GM18526 (cell line): ENCODE measurements around the gene KMT2C.

Source experiments
- POLR2A ChIP-seq: IDR thresholded peaks from 3 replicates; pipeline ENCODE4 v1.6.1; 2011; ENCODE audit not compliant: insufficient read length; ENCODE audit errors: extremely low read depth

The KMT2C gene

DNA sequence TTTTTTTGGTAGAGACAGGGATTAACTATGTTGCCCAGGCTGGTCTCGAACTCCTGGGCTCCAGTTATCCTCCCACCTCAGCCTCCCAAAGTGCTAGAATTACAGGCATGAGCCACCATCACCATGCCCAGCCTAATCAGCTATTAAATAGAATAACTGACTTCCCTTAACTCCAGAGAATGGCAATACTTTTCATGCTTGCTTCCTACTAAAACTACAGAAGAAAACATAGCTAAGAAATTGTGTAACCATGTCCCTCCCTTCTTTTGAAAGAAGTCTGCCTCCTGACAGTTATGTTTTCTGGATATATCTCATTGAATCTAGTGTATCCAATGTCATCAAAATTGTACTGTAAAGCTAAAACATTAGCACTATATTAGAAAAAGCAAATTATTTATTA lies 95.6 kb downstream of the KMT2C start:
- no peak for TF ChIP-seq POLR2A

DNA sequence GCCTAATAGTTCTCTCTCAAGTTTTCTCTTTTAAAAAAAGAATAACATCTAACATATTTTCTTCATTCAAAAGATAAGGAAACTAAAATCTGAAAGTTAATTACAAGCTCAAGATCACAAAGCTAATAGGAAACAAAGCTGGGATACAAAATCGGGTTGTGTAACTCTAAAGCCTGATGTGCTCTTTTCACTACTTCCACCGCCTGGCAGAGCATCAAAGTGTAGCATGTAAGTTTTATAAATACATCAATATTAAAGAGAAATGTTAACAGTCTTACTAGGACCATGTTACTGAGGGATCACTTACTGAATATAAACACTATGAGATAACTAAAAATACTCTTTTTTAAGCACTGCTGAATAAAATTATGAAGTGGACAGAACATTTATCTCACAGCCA lies 97.2 kb downstream of the KMT2C start:
- no peak for TF ChIP-seq POLR2A

DNA sequence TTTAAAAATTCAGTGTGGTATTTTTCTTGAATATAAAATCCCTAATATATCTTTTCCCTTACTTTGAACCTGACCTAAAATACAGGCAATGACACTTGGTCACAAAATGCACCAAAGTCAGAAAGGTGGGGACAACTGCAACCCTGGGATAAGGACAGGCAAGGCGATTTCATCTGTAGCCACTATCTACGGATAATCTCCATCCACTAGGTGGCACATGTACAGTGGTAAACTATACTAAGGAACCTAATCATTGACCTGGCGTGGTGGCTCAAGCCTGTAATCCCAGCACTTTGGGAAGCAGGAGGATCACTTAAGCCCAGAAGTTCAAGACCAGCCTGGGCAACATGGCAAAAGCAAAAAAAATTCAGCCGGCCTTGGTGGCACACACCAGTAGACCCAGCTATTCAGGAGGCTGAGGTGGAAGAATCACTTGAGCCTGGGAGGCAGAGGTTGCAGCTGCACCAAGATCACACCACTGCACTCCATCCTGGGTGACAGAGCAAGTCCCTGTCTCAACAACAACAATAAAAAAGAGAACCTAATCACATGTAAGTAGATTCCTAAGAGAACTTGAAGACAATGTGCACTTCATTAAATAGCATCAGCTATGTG lies 98.9 kb downstream of the KMT2C start:
- no peak for TF ChIP-seq POLR2A

DNA sequence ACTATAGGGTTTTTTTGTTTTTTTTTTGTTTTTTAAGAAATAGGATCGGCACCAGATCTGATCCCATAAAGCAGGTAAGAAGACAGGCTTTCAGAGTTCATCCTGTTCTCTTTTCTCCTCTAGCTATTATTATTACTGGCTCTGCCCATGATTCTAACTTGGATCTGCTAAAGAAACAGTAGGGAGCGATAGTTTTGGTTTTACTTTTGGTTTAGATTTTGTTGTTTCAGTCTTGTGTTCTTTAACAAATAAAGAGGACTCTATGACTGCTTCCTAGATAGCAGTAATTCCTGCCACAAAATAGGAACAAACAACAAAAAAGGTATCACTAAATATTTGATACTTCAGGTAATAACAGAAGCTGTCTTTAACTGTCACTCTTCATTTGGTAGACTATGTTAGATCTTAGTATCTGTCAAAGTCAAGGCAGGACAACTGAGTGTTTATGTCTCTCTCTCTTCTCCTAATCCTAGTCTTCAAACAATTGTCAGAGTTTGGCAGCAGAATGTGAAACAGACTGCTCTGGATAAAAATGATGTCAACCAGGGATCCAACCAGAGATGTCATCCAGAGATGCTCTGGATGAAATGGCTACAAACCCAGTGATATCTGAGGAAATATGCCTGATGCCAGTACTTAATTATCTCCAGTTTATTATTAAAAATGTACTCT lies 99.8 kb downstream of the KMT2C start:
- TF ChIP-seq POLR2A: no peak

DNA sequence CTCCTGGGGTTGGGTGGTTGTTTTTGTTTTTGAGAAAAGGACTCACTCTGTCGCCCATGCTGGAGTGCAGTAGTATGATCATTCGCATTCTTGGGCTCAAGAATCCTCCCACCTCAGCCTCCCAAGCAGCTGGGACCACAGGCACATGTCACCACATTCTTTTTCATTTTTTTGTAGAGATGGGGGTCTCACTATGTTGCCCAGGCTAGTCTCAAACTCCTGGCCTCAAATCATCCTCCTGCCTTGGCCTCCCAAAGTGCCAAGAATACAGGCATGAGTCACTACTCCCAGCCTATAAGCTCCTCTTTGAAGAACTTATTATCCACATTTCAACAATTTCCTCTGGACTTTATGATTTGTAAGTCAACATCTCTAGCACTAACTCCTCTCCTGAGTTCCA lies 102.7 kb downstream of the KMT2C start:
- TF ChIP-seq POLR2A: no peak

DNA sequence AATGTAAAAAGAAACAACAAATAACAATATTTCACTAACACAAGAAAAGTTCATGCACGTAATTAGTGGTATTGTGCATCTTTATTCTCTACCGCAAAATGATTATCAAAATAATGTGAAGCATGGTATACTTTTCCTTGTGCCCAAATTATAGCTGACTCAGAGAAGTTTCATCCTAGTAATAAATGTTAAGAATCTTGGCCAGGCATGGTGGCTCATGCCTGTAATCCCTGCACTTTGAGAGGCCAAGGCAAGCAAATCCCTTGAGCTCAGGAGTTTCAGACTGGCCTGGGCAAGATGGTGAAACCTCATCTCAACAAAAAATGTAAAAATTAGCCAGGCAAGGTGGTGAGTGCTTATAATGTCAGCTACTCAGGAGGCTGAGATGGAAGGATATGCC lies 105.0 kb downstream of the KMT2C start:
- TF ChIP-seq POLR2A: no peak

DNA sequence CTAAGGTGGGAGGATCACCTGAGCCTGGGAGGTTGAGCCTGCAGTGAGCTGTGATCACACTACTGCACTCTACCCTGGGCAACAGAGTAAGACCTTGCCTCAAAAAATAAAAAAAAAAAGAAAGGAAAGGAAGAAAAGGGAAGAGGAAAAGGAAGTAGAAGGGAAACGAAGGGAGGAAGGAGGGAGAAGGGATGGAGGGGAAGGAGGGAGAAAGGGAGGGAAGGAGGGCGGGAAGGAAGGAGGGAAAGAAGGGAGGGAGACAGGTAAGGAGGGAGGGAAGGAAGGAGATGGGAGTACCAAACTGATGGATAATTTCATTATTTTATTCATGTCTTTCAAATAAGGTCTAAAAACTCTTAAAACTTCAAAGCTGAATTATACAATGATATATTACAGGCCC lies 106.3 kb downstream of the KMT2C start:
- TF ChIP-seq POLR2A: no peak

DNA sequence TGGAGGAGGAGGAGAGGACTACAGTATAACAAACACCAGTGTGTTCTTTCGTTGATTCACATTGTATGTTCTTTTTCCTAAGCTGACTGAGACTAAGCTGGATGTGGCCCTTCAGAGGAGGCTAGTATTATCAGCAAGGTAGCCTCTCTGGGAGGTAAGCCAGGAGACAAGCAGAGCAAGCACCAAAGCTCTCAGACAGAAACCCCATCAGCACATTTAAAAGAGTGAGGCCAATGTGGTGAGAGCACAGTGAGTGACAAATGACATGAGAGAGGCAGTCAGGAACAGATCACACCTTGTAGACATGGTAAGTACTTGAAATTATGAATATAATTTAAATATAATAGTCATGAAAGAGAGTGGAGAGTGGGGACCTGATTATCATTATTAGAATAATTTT lies 107.6 kb downstream of the KMT2C start:
- no peak for TF ChIP-seq POLR2A

DNA sequence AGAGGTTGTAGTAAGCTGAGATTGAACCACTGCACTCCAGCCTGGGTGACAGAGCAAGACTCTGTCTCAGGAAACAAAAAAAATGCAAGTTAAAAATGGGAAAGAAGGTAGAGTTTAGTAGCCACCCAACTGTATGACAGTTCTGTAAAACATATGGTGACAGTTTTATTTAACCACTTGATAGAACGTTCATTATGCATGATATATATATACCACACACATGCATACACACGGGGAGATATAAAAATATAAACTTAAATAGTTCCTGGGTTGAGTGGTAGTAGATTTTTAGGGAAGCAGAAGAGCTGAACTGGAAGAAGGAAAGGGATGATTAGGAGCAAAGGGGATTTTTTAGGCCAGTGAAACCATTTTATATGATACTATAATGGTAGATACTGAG lies 120.0 kb downstream of the KMT2C start:
- TF ChIP-seq POLR2A: no peak

DNA sequence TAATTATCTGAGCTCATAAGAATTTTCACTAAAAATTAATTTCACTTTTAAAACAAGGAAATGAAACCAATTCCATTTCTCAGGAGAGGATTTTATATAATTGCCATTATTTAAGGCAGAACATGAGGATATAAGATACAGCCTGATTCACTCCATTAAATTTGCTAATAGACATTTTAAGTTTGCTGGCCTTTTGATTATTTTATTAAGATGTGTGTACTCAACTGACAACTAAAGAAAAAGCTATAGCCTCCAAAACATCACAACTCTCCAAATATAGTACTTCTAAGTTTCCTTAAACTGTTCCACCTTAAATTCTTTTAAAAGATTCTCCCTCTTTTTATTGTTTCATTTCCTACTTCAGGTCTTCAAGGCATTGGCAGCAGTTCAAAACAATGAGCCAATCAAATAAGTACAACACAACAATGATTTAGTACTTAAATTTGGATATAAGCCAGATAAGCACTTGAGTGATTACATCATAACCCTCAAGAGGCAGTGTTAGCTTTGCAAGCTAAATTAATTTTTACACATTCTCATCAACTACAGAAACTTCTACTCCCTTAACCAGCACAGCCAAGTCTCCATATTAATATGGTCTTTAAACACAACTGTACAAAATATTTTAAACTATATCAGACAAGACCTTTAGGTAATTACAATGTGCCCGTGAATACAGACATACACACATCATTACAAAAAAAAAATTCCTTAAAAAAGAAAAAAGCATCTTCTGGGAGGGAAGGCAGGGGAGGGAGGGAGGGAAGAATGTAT lies 121.8 kb downstream of the KMT2C start:
- no peak for TF ChIP-seq POLR2A

DNA sequence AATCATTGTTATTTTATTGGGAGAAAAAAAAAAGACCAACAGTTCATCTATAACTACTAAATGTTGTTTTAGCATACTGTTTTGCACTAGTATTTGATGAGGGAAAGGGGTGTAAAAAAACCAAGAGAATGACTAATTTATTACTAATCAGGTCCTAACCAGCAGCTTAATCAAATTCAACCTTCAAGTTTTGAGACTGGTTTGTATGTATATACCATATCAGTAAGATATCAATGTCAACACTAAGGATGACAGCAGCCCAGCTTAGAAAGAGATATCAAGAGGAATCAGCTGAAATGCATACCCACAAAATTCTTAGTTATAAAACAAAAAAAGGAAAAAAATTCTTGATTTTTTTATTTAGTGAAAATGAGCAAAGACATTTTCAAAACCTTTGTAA lies 122.6 kb downstream of the KMT2C start:
- TF ChIP-seq POLR2A: no peak

DNA sequence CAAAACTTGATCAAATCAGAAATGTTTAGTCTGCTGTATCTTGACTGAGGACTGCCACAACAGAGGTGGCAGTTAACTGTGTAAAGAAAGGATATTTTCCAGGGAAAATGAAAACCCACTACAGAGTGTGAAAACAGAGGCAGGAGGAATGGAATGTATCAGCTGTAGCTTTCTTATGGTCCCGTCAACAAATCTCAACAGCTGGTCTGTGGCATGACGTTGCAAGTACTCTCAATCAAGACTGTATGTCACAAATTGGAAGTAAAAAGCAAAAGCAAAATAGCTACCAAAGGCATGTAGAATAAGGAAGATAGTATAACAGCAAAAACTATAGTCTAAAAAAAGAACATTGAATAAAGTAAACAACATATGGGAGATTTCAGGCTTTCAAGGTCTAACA lies 123.5 kb downstream of the KMT2C start:
- no peak for TF ChIP-seq POLR2A

DNA sequence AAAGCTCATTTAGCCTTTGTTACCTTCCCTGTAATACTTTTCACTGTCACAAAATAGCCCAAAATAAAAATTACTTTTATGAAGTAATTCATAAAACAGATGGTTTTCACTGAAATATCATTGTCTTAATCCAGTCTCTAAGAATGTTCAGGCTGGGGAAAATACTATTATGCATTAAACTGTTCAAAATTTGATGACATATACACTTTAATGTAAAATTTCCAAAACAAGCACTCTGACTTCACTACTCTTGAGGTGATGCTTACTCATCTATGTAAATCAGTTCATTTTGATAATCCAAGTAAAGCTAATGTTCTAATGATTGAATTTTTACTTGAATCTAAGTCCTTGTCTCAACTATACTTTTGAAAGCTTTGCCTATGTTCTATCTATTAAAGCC lies 127.9 kb downstream of the KMT2C start:
- no peak for TF ChIP-seq POLR2A

DNA sequence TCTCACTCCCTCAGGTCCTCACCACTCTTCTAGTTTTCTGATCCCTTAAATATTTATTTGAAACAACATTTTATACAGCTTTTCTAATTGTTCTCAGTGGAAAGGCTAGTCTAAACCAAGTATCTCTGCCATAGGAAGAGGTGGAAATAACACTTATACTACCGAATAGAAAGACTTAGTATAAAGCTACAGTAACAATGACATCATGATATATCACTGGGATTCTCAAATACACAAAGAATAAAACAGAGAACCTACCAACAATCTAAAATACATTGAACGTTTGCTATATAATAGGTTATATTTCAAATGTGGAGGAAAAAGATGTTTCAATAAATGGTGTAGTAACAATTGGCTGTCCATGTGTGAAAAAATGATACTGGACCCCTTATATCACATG lies 142.9 kb downstream of the KMT2C start:
- no peak for TF ChIP-seq POLR2A

DNA sequence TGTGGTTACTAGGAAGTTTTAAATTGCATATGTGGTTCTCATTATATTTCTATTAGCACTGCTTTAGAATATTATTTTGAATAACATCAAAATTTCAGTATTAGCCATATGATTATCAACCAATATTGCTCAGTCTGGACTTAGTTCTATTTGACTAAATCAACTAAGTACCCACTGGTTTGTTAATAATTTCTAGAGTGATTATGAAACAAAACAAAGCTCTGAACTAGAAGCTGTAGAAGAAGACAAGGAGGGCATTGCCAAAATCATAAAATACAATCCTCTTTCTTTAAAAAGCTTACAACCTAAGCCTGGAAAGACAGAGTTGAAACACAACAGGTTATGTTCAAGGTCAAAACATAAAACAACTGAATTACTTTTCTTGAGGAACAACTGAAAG lies 204.7 kb downstream of the KMT2C start:
- TF ChIP-seq POLR2A: no peak

DNA sequence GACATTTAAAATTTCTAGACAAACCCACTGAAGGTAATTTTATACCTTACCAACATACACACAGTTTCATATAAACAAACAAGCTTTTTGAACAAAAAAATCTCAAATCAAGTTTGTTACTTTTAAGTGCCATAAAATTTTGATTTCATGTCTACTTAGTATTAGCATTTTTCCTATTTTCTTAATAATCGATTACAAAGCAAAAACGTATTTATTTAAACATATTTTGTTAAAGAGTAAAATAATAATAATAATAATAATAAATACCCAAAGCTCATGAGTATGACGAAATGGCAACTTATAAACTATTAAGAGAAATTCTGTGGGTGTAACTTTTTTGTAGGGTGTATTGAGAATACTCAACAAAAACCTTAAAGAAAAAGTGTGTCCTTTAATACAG lies 232.7 kb downstream of the KMT2C start:
- no peak for TF ChIP-seq POLR2A
